GM18870 (cell line): ENCODE results near the gene NSMCE1.

Source experiments
- ATAC-seq: cut with Tn5 transposase; IDR thresholded peaks from one replicate; pipeline ENCODE4 v1.9.1; 2021; ENCODE audit warnings: moderate library complexity; ENCODE audit not compliant: unreplicated experiment

The NSMCE1 gene

GRCh38 chr16:27232901-27233625 is 35.5 kb downstream of the NSMCE1 start:
- ATAC-seq: no peak

- peak; percentile 44 for ATAC-seq
Observed at GRCh38 chr16:27232061-27232900, 36.3 kb downstream of the NSMCE1 start.

GRCh38 chr16:27231692-27232060 is 36.9 kb downstream of the NSMCE1 start:
- no peak for ATAC-seq

- no peak for ATAC-seq
Observed at GRCh38 chr16:27230562-27231001, 38.0 kb downstream of the NSMCE1 start.

- ATAC-seq: no peak
Observed at GRCh38 chr16:27229891-27230470, 38.6 kb downstream of the NSMCE1 start.

GRCh38 chr16:27228621-27229501 is 39.7 kb downstream of the NSMCE1 start:
- no peak for ATAC-seq

GRCh38 chr16:27228045-27228444 is 40.5 kb downstream of the NSMCE1 start:
- no peak for ATAC-seq

GRCh38 chr16:27226976-27227705 is 41.4 kb downstream of the NSMCE1 start:
- no peak for ATAC-seq

- ATAC-seq: no peak
Observed at GRCh38 chr16:27226476-27226875, 42.1 kb downstream of the NSMCE1 start.

- no peak for ATAC-seq
Observed at GRCh38 chr16:27225536-27226360, 42.8 kb downstream of the NSMCE1 start.

- no peak for ATAC-seq
Observed at GRCh38 chr16:27224741-27225300, 43.8 kb downstream of the NSMCE1 start.

GRCh38 chr16:27224271-27224737 is 44.3 kb downstream of the NSMCE1 start:
- no peak for ATAC-seq

GRCh38 chr16:27223701-27224100 is 44.9 kb downstream of the NSMCE1 start:
- no peak for ATAC-seq

- ATAC-seq: no peak
Observed at GRCh38 chr16:27223226-27223610, 45.4 kb downstream of the NSMCE1 start.

GRCh38 chr16:27222249-27223225 is 46.0 kb downstream of the NSMCE1 start:
- ATAC-seq: no peak

GRCh38 chr16:27221576-27222248 is 46.9 kb downstream of the NSMCE1 start:
- no peak for ATAC-seq

- ATAC-seq: no peak
Observed at GRCh38 chr16:27220991-27221390, 47.6 kb downstream of the NSMCE1 start.
